WTC11 (cell line): ENCODE data around the gene GALNT9.

Experiments used
- CREB1 ChIP-seq: sonication (generic); formaldehyde crosslinking; IDR thresholded peaks from 2 replicates; pipeline ENCODE4 v1.8.0; 2023; ENCODE audit warnings: mild to moderate bottlenecking, missing genetic modification reagents
- ELF4 ChIP-seq: sonication (generic); formaldehyde crosslinking; IDR thresholded peaks from 2 replicates; pipeline ENCODE4 v1.8.1; 2022; ENCODE audit warnings: low read depth, mild to moderate bottlenecking, moderate library complexity, missing genetic modification reagents
- GABPB1 ChIP-seq: sonication (generic); formaldehyde crosslinking; IDR thresholded peaks from 2 replicates; pipeline ENCODE4 v1.8.1; 2023; ENCODE audit warnings: mild to moderate bottlenecking, missing genetic modification reagents
- IRF2 ChIP-seq: sonication (generic); formaldehyde crosslinking; IDR thresholded peaks from 2 replicates; pipeline ENCODE4 v1.8.0; 2022; ENCODE audit warnings: low read depth, missing genetic modification reagents, borderline replicate concordance
- NR3C1 ChIP-seq: sonication (generic); formaldehyde crosslinking; conservative IDR thresholded peaks from 2 replicates; pipeline ENCODE4 v1.8.1; 2023; ENCODE audit warnings: low read depth, mild to moderate bottlenecking, missing genetic modification reagents
- SP1 ChIP-seq: sonication (generic); formaldehyde crosslinking; conservative IDR thresholded peaks from 2 replicates; pipeline ENCODE4 v1.8.1; 2022; ENCODE audit warnings: missing genetic modification reagents
- ZNF138 ChIP-seq: sonication (generic); formaldehyde crosslinking; conservative IDR thresholded peaks from 2 replicates; pipeline ENCODE4 v1.8.1; 2022; ENCODE audit warnings: mild to moderate bottlenecking, moderate library complexity, missing genetic modification reagents
- ZNF232 ChIP-seq: sonication (generic); formaldehyde crosslinking; IDR thresholded peaks from 2 replicates; pipeline ENCODE4 v1.8.0; 2022; ENCODE audit warnings: mild to moderate bottlenecking, missing genetic modification reagents
- ZNF263 ChIP-seq: sonication (generic); formaldehyde crosslinking; IDR thresholded peaks from 2 replicates; pipeline ENCODE4 v1.8.1; 2022; ENCODE audit warnings: low read depth, mild to moderate bottlenecking, moderate library complexity, missing genetic modification reagents
- ZNF671 ChIP-seq: fragments of 250-450 bp; sonication (Bioruptor Pico); IDR thresholded peaks from 2 replicates; pipeline ENCODE4 v1.8.0; 2021; ENCODE audit warnings: mild to moderate bottlenecking
- TF ChIP-seq, protein P1 (sequence below): sonication (generic); formaldehyde crosslinking; IDR thresholded peaks from 2 replicates; pipeline ENCODE4 v1.8.0; 2022; ENCODE audit warnings: mild to moderate bottlenecking, missing genetic modification reagents
- TF ChIP-seq, protein P2 (sequence below): fragments of 200-600 bp; IDR thresholded peaks from 2 replicates; pipeline ENCODE4 v1.8.0; 2022; ENCODE audit warnings: antibody characterized with exemption
- TF ChIP-seq, protein P3 (sequence below): sonication (generic); formaldehyde crosslinking; IDR thresholded peaks from 2 replicates; pipeline ENCODE4 v1.8.1; 2022; ENCODE audit warnings: missing genetic modification reagents, borderline replicate concordance

DNA sequence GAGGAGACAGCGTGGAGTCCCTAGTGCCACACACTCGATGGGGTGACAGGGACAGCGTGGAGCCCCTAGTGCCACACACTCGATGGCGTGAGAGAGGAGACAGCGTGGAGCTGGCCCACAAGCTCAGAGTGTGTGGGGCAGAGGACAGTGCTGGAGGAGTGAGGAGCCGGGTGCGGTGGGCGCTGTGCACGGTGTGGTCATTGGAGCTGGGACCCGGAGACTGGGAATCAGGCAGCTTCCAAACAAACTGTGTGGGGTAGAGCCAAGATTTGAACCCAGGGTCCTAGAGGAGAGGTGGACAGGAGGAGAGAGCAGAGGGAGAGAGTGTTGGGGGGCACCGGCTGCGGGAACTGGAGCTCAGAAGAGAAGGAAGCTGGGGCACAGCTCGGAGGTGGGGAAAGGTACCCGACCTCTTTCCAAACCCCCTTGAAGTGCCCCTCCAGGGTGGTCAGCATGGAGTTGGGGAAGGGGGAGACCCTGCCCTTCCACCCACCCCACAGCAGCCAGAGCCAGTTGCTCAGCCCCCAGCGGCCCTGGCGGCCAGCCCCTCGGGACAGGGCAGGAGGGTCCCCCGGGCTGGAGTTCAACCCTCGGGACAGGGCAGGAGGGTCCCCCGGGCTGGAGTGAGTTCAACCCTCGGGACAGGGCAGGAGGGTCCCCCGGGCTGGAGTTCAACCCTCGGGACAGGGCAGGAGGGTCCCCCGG, 94.1 kb downstream of the GALNT9 start:
- TF ChIP-seq, protein P1, sequence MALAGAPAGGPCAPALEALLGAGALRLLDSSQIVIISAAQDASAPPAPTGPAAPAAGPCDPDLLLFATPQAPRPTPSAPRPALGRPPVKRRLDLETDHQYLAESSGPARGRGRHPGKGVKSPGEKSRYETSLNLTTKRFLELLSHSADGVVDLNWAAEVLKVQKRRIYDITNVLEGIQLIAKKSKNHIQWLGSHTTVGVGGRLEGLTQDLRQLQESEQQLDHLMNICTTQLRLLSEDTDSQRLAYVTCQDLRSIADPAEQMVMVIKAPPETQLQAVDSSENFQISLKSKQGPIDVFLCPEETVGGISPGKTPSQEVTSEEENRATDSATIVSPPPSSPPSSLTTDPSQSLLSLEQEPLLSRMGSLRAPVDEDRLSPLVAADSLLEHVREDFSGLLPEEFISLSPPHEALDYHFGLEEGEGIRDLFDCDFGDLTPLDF (CRISPR knock-in tag), result no peak
- TF ChIP-seq ELF4 (CRISPR knock-in tag) (no peak), IRF2 (no peak), GABPB1 (no peak), ZNF671 (no peak), ZNF138 (CRISPR knock-in tag) (no peak), NR3C1 (CRISPR knock-in tag) (no peak), CREB1 (CRISPR knock-in tag) (no peak), SP1 (CRISPR knock-in tag) (no peak), ZNF263 (no peak), ZNF232 (CRISPR knock-in tag) (no peak)
- TF ChIP-seq, protein P2, sequence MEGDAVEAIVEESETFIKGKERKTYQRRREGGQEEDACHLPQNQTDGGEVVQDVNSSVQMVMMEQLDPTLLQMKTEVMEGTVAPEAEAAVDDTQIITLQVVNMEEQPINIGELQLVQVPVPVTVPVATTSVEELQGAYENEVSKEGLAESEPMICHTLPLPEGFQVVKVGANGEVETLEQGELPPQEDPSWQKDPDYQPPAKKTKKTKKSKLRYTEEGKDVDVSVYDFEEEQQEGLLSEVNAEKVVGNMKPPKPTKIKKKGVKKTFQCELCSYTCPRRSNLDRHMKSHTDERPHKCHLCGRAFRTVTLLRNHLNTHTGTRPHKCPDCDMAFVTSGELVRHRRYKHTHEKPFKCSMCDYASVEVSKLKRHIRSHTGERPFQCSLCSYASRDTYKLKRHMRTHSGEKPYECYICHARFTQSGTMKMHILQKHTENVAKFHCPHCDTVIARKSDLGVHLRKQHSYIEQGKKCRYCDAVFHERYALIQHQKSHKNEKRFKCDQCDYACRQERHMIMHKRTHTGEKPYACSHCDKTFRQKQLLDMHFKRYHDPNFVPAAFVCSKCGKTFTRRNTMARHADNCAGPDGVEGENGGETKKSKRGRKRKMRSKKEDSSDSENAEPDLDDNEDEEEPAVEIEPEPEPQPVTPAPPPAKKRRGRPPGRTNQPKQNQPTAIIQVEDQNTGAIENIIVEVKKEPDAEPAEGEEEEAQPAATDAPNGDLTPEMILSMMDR, result no peak
- TF ChIP-seq, protein P3, sequence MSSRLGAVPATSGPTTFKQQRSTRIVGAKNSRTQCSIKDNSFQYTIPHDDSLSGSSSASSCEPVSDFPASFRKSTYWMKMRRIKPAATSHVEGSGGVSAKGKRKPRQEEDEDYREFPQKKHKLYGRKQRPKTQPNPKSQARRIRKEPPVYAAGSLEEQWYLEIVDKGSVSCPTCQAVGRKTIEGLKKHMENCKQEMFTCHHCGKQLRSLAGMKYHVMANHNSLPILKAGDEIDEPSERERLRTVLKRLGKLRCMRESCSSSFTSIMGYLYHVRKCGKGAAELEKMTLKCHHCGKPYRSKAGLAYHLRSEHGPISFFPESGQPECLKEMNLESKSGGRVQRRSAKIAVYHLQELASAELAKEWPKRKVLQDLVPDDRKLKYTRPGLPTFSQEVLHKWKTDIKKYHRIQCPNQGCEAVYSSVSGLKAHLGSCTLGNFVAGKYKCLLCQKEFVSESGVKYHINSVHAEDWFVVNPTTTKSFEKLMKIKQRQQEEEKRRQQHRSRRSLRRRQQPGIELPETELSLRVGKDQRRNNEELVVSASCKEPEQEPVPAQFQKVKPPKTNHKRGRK (CRISPR knock-in tag), result no peak
